ENCODE data around the gene RAB11FIP3. TPM values are rescaled to one million over a fixed set of nuclear protein-coding genes. Genes with fewer than 3 reads are reported as not detected.

The RAB11FIP3 gene
- total and polyA plus RNA-seq, 9 of the 15 experiments (the other 6 are each of a cell fraction or from before 2014, with no cell fraction given) = 0.46 to 13.1 (median 4.3) TPM

DNA sequence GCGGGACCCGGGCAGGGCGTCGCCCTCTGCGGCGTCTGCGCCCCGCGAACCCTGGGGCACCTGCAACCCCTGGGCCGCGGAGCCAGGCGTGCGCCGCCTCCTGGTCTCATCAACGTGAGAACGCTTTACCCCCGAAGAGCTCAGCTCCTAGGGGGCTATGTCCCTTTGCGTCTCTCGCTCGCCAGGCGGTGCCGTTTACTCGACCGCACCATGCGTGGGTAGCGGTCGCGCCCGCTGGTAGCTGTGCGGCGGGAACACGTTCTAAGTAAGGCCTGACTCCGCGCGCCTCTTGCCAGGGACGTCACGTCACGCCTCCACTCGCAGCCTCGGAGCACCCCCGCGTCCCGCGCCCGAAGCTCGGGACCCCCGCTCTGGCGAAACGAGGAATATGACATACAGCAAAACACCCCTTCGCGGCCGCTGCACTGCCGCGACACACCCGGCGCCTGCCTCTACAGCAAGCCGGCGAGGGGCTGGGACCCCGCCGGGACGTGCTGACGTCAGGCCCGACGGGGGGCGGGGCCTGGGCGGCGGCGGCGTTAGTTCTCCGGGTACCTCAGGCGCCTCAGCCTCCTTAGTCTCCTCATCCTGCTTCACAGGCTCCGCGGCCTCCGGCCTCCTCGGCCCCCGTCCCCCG lies at the start of gene RAB11FIP3 (continued):
- TF ChIP-seq, protein P1, sequence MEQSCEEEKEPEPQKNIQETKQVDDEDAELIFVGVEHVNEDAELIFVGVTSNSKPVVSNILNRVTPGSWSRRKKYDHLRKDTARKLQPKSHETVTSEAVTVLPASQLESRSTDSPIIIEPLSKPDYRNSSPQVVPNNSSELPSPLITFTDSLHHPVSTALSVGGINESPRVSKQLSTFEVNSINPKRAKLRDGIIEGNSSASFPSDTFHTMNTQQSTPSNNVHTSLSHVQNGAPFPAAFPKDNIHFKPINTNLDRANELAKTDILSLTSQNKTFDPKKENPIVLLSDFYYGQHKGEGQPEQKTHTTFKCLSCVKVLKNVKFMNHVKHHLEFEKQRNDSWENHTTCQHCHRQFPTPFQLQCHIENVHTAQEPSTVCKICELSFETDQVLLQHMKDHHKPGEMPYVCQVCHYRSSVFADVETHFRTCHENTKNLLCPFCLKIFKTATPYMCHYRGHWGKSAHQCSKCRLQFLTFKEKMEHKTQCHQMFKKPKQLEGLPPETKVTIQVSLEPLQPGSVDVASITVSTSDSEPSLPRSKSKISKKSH (CRISPR knock-in tag; IDR thresholded peaks at IDR 0.05) = no peak
- TF ChIP-seq, protein P2, sequence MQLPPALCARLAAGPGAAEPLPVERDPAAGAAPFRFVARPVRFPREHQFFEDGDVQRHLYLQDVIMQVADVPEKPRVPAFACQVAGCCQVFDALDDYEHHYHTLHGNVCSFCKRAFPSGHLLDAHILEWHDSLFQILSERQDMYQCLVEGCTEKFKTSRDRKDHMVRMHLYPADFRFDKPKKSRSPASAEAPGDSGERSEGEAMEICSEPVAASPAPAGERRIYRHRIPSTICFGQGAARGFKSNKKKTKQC (CRISPR knock-in tag; IDR thresholded peaks at IDR 0.05) = peak; percentile 93
- no peak for TF ChIP-seq NR1H2 (CRISPR knock-in tag; IDR thresholded peaks at IDR 0.05)
- TF ChIP-seq NR2C2 (CRISPR knock-in tag; IDR thresholded peaks at IDR 0.05) = peak; percentile 77; the same call in 1 of the 2 replicates
- peak; percentile 39 for TF ChIP-seq NR2C2 (tag; IDR thresholded peaks at IDR 0.05)
- peak; percentile 60; the same call in 1 of the 2 replicates for TF ChIP-seq ERF (CRISPR knock-in tag; IDR thresholded peaks at IDR 0.05)
- TF ChIP-seq, protein P3, sequence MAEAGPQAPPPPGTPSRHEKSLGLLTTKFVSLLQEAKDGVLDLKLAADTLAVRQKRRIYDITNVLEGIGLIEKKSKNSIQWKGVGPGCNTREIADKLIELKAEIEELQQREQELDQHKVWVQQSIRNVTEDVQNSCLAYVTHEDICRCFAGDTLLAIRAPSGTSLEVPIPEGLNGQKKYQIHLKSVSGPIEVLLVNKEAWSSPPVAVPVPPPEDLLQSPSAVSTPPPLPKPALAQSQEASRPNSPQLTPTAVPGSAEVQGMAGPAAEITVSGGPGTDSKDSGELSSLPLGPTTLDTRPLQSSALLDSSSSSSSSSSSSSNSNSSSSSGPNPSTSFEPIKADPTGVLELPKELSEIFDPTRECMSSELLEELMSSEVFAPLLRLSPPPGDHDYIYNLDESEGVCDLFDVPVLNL (CRISPR knock-in tag; IDR thresholded peaks at IDR 0.05; ENCODE audit: low read depth) = peak; percentile 73
- TF ChIP-seq, protein P4, sequence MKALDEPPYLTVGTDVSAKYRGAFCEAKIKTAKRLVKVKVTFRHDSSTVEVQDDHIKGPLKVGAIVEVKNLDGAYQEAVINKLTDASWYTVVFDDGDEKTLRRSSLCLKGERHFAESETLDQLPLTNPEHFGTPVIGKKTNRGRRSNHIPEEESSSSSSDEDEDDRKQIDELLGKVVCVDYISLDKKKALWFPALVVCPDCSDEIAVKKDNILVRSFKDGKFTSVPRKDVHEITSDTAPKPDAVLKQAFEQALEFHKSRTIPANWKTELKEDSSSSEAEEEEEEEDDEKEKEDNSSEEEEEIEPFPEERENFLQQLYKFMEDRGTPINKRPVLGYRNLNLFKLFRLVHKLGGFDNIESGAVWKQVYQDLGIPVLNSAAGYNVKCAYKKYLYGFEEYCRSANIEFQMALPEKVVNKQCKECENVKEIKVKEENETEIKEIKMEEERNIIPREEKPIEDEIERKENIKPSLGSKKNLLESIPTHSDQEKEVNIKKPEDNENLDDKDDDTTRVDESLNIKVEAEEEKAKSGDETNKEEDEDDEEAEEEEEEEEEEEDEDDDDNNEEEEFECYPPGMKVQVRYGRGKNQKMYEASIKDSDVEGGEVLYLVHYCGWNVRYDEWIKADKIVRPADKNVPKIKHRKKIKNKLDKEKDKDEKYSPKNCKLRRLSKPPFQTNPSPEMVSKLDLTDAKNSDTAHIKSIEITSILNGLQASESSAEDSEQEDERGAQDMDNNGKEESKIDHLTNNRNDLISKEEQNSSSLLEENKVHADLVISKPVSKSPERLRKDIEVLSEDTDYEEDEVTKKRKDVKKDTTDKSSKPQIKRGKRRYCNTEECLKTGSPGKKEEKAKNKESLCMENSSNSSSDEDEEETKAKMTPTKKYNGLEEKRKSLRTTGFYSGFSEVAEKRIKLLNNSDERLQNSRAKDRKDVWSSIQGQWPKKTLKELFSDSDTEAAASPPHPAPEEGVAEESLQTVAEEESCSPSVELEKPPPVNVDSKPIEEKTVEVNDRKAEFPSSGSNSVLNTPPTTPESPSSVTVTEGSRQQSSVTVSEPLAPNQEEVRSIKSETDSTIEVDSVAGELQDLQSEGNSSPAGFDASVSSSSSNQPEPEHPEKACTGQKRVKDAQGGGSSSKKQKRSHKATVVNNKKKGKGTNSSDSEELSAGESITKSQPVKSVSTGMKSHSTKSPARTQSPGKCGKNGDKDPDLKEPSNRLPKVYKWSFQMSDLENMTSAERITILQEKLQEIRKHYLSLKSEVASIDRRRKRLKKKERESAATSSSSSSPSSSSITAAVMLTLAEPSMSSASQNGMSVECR (CRISPR knock-in tag; IDR thresholded peaks at IDR 0.05) = peak; percentile 66; the same call in 1 of the 2 replicates
- TF ChIP-seq ZNF232 (CRISPR knock-in tag; IDR thresholded peaks at IDR 0.05) = no peak
- no peak for TF ChIP-seq TAF15 (IDR thresholded peaks at IDR 0.05; ENCODE audit: low read depth, low read length)
- TF ChIP-seq STAT5A (IDR thresholded peaks at IDR 0.05; ENCODE audit: borderline replicate concordance, low read length) = no peak
- TF ChIP-seq, protein P5, sequence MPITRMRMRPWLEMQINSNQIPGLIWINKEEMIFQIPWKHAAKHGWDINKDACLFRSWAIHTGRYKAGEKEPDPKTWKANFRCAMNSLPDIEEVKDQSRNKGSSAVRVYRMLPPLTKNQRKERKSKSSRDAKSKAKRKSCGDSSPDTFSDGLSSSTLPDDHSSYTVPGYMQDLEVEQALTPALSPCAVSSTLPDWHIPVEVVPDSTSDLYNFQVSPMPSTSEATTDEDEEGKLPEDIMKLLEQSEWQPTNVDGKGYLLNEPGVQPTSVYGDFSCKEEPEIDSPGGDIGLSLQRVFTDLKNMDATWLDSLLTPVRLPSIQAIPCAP (CRISPR knock-in tag; IDR thresholded peaks at IDR 0.05; ENCODE audit: borderline replicate concordance) = no peak
- TF ChIP-seq POLR2AphosphoS2 (IDR thresholded peaks at IDR 0.05; ENCODE audit: low read length) = no peak
- peak; percentile 84 for TF ChIP-seq RBFOX2 (IDR thresholded peaks at IDR 0.05; ENCODE audit: low read depth, low read length)
- TF ChIP-seq GTF2F1 (IDR thresholded peaks at IDR 0.05; ENCODE audit: low read depth, low read length) = no peak
- no peak for TF ChIP-seq MAFK (IDR thresholded peaks at IDR 0.05; ENCODE audit: low read length)
- TF ChIP-seq, protein P6, sequence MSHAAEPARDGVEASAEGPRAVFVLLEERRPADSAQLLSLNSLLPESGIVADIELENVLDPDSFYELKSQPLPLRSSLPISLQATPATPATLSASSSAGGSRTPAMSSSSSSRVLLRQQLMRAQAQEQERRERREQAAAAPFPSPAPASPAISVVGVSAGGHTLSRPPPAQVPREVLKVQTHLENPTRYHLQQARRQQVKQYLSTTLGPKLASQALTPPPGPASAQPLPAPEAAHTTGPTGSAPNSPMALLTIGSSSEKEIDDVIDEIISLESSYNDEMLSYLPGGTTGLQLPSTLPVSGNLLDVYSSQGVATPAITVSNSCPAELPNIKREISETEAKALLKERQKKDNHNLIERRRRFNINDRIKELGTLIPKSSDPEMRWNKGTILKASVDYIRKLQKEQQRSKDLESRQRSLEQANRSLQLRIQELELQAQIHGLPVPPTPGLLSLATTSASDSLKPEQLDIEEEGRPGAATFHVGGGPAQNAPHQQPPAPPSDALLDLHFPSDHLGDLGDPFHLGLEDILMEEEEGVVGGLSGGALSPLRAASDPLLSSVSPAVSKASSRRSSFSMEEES (CRISPR knock-in tag; IDR thresholded peaks at IDR 0.05) = no peak

Data from K562 (cell line).